ENCODE measurements around the gene ELP2.

GRCh38 chr18:36214811-36215210 lies 85.1 kb downstream of the ELP2 start:
- TF ChIP-seq, protein P1, sequence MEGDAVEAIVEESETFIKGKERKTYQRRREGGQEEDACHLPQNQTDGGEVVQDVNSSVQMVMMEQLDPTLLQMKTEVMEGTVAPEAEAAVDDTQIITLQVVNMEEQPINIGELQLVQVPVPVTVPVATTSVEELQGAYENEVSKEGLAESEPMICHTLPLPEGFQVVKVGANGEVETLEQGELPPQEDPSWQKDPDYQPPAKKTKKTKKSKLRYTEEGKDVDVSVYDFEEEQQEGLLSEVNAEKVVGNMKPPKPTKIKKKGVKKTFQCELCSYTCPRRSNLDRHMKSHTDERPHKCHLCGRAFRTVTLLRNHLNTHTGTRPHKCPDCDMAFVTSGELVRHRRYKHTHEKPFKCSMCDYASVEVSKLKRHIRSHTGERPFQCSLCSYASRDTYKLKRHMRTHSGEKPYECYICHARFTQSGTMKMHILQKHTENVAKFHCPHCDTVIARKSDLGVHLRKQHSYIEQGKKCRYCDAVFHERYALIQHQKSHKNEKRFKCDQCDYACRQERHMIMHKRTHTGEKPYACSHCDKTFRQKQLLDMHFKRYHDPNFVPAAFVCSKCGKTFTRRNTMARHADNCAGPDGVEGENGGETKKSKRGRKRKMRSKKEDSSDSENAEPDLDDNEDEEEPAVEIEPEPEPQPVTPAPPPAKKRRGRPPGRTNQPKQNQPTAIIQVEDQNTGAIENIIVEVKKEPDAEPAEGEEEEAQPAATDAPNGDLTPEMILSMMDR (IDR thresholded peaks at IDR 0.05), result no peak
- TF ChIP-seq POLR2AphosphoS5 (IDR thresholded peaks at IDR 0.05; ENCODE audit: low read depth, low read length), result no peak
- TF ChIP-seq SIN3A (IDR thresholded peaks at IDR 0.05; ENCODE audit: borderline replicate concordance, low read depth, low read length), result no peak
- no peak for TF ChIP-seq SMC3 (IDR thresholded peaks at IDR 0.05; ENCODE audit: low read depth, low read length)
